ENCODE measurements around the gene GPR3.

- TF ChIP-seq MAX (IDR thresholded peaks at IDR 0.05; ENCODE audit: insufficient read depth, insufficient read length) (no peak), EZH2 (IDR thresholded peaks at IDR 0.05; ENCODE audit: borderline replicate concordance, low read depth, low read length, severe bottlenecking) (no peak), GATA2 (IDR thresholded peaks at IDR 0.05; ENCODE audit: insufficient read depth, insufficient read length, low read depth, low read length) (no peak), CTCF (IDR thresholded peaks at IDR 0.05; ENCODE audit: extremely low read depth in 1 of 2, insufficient read depth in 1 of 2, low read depth in 1 of 2, low read length in 2 of 2) (peak; percentile 81 to 85), POLR2AphosphoS5 (IDR thresholded peaks at IDR 0.05; ENCODE audit: insufficient read depth, low read depth, low read length) (no peak), POLR2A (IDR thresholded peaks at IDR 0.05; ENCODE audit: low read depth, low read length) (no peak), FOS (IDR thresholded peaks at IDR 0.05; ENCODE audit: borderline replicate concordance, insufficient read depth, low read length) (no peak), MYC (IDR thresholded peaks at IDR 0.05; ENCODE audit: low read depth, low read length) (no peak), JUN (IDR thresholded peaks at IDR 0.05; ENCODE audit: borderline replicate concordance, insufficient read depth, insufficient read length, low read depth) (no peak)
Measured at GRCh38 chr1:27388337-27389005, 4.0 kb upstream of the GPR3 start.
